Natural killer cell (primary cell): ENCODE results near the gene COG1. TPM values are rescaled to one million over a fixed set of nuclear protein-coding genes. Genes with fewer than 3 reads are reported as not detected.
A peak's percentile ranks its signal among the peaks of the same experiment; 100 is the strongest.

Experiments
- ATAC-seq, 3 donors: fragments of 150-1000 bp in 2 of 3; fragments of 200-7000 bp in 1 of 3; cut with Tn5 transposase; 1 replicate in 1 of 3; 2 replicates in 2 of 3; pipeline ENCODE4 v1.10.0; 2021; ENCODE audit warnings: mild to moderate bottlenecking in 2 of 3, moderate library complexity in 2 of 3
- DNase-seq, 2 donors: peaks; one replicate each; pipeline versions ENCODE4 v3.0.0 to v3.0.0-alpha.2; 2013 to 2021; ENCODE audit warnings: mixed read lengths in 1 of 2
- H3K27ac ChIP-seq: one replicate; pipeline ENCODE4 v1.5.1; 2013; ENCODE audit warnings: mild to moderate bottlenecking, low read length
- H3K27me3 ChIP-seq: one replicate; pipeline ENCODE4 v1.6.1; 2013; ENCODE audit warnings: low read length; ENCODE audit not compliant: control insufficient read depth, insufficient read depth
- H3K36me3 ChIP-seq: one replicate; pipeline ENCODE4 v1.6.1; 2013; ENCODE audit warnings: low read length; ENCODE audit not compliant: control insufficient read depth, insufficient read depth
- H3K4me1 ChIP-seq: one replicate; pipeline ENCODE4 v1.6.1; 2013; ENCODE audit warnings: low read length; ENCODE audit not compliant: control insufficient read depth, insufficient read depth
- H3K4me3 ChIP-seq: one replicate; pipeline ENCODE4 v1.5.1; 2013; ENCODE audit warnings: low read length
- H3K9me3 ChIP-seq: one replicate; pipeline ENCODE4 v1.6.1; 2013; ENCODE audit warnings: low read length; ENCODE audit not compliant: control insufficient read depth, insufficient read depth
- H3K27ac Mint-ChIP-seq, 2 donors: one replicate each; pipeline ENCODE4 v1.8.0; 2022; ENCODE audit warnings: mild to moderate bottlenecking in 2 of 2, mixed read lengths in 2 of 2, moderate library complexity in 1 of 2
- H3K27me3 Mint-ChIP-seq, 2 donors: one replicate each; pipeline ENCODE4 v1.8.0; 2022; ENCODE audit warnings: low read depth in 2 of 2, mixed read lengths in 2 of 2
- H3K36me3 Mint-ChIP-seq: one replicate; pipeline ENCODE4 v1.8.0; 2022; ENCODE audit warnings: mixed read lengths
- H3K4me1 Mint-ChIP-seq, 2 donors: one replicate each; pipeline ENCODE4 v1.8.0; 2022; ENCODE audit warnings: mixed read lengths in 2 of 2
- H3K4me3 Mint-ChIP-seq: one replicate; pipeline ENCODE4 v1.8.0; 2022; ENCODE audit warnings: mild to moderate bottlenecking, moderate library complexity, mixed read lengths
- H3K9me3 Mint-ChIP-seq, 2 donors: one replicate each; pipeline ENCODE4 v1.8.0; 2022; ENCODE audit warnings: mixed read lengths in 2 of 2
- CTCF ChIP-seq: fragments of 200-600 bp; IDR thresholded peaks from one replicate; pipeline ENCODE4 v1.8.0; 2022; ENCODE audit warnings: antibody characterized with exemption
- WGBS: methylation state at CpG from one replicate; pipeline ENCODE4 v1.1.7; 2013; ENCODE audit warnings: missing lambda C conversion rate; ENCODE audit not compliant: insufficient coverage; 5-methylcytosine and 5-hydroxymethylcytosine counted together
- intact Hi-C: fragments of 100-400 bp; cut with micrococcal nuclease; formaldehyde crosslinking; loops from one replicate; pipeline ENCODE4 v1.14.2; 2022
- total RNA-seq, 4 donors: library from RNA; stranded (reverse); fragments of 120-200 nt in 1 of 4; gene quantifications; one replicate each; pipeline versions ENCODE4 v1.2.3 to v1.2.4, GENCODE V29; 2013 to 2022

COG1 gene
- total RNA-seq, 3 donors from 2014 or later (not counting 1 experiment from before 2014, with no cell fraction given): 64.1 to 73.2 (median 68.3) TPM

- H3K27ac ChIP-seq: no peak overlapping the region
- Mint-ChIP-seq H3K36me3 (no peaks in the 10 kb centered on the region), H3K27me3 (peaks cover 0 to 3% of the 10 kb centered on the region in 2 donors), H3K27ac (no peak overlapping the region), H3K4me3 (no peak overlapping the region), H3K9me3 (no peaks in the 10 kb centered on the region), H3K4me1 (peaks cover 0 to 5% of the 10 kb centered on the region in 2 donors)
- intact Hi-C loops: no loop called here
- no peak for TF ChIP-seq CTCF
- ATAC-seq (no peak), DNase-seq (no peak)
- H3K36me3 ChIP-seq: no peaks in the 10 kb centered on the region
- WGBS: 91% methylated on average over 10 of the region's 10 CpGs
- H3K9me3 ChIP-seq: no peaks in the 10 kb centered on the region
- no peaks in the 10 kb centered on the region for H3K4me1 ChIP-seq
- H3K4me3 ChIP-seq: no peak overlapping the region
- no peaks in the 10 kb centered on the region for H3K27me3 ChIP-seq
These were observed 58.2 kb downstream of the COG1 start for GRCh38 chr17:73250851-73251640.

GRCh38 chr17:73251871-73252270 lies 59.0 kb downstream of the COG1 start:
- DNase-seq (no peak), ATAC-seq (no peak)
- Mint-ChIP-seq H3K27ac (no peak overlapping the region), H3K9me3 (no peaks in the 10 kb centered on the region), H3K4me1 (peaks cover 0 to 5% of the 10 kb centered on the region in 2 donors), H3K27me3 (peaks cover 0 to 3% of the 10 kb centered on the region in 2 donors), H3K36me3 (no peaks in the 10 kb centered on the region), H3K4me3 (no peak overlapping the region)
- no peak for TF ChIP-seq CTCF
- H3K27ac ChIP-seq: no peak overlapping the region
- H3K4me1 ChIP-seq: no peaks in the 10 kb centered on the region
- no peaks in the 10 kb centered on the region for H3K27me3 ChIP-seq
- H3K4me3 ChIP-seq: no peak overlapping the region
- H3K36me3 ChIP-seq: no peaks in the 10 kb centered on the region
- 83% methylated on average over 6 of the region's 8 CpGs for WGBS
- intact Hi-C loops: no loop called here
- no peaks in the 10 kb centered on the region for H3K9me3 ChIP-seq

GRCh38 chr17:73255671-73256181 lies 62.9 kb downstream of the COG1 start:
- no peaks in the 10 kb centered on the region for H3K36me3 Mint-ChIP-seq
- ATAC-seq (peak; percentile 65 to 77 (median 67)), DNase-seq (peak; percentile 54 to 76)
- TF ChIP-seq CTCF: peak; percentile 99
- Histone ChIP-seq H3K4me1 (no peaks in the 10 kb centered on the region), H3K36me3 (no peaks in the 10 kb centered on the region), H3K27ac (no peak overlapping the region), H3K27me3 (no peaks in the 10 kb centered on the region), H3K9me3 (no peaks in the 10 kb centered on the region), H3K4me3 (no peak overlapping the region)
- H3K27ac Mint-ChIP-seq: no peak overlapping the region
- 11% methylated on average over 8 of the region's 8 CpGs for WGBS
- H3K4me3 Mint-ChIP-seq: no peak overlapping the region
- intact Hi-C loops: loop anchor here (1.0 kb wide), 1 partner anchor 115 kb away; no protein-coding TSS in a partner anchor
- H3K9me3 Mint-ChIP-seq: no peaks in the 10 kb centered on the region
- H3K27me3 Mint-ChIP-seq: peaks cover 0 to 3% of the 10 kb centered on the region in 2 donors
- H3K4me1 Mint-ChIP-seq: peaks cover 0 to 5% of the 10 kb centered on the region in 2 donors
